Muscle of leg (tissue), 11 donors: ENCODE data around the gene AGXT2. TPM values are rescaled to one million over a fixed set of nuclear protein-coding genes. Genes with fewer than 3 reads are reported as not detected.
"Not testable (repeated sequence)": the region's sequence is repeated elsewhere in the genome, so short reads cannot be mapped to it uniquely, and the experiment has no call there.

ENCODE experiments used
- DNase-seq: peaks from one replicate; pipeline ENCODE4 v3.0.0; 2013
- H3K27ac ChIP-seq: one replicate; pipeline ENCODE4 v1.5.1; 2013; ENCODE audit warnings: mild to moderate bottlenecking, low read length, control low read depth
- H3K27me3 ChIP-seq: one replicate; pipeline ENCODE4 v1.6.1; 2013; ENCODE audit warnings: low read length; ENCODE audit not compliant: control insufficient read depth, insufficient read depth
- H3K36me3 ChIP-seq: one replicate; pipeline ENCODE4 v1.6.1; 2013; ENCODE audit warnings: low read length; ENCODE audit not compliant: control insufficient read depth, insufficient read depth
- H3K4me1 ChIP-seq: one replicate; pipeline ENCODE4 v1.6.1; 2013; ENCODE audit warnings: low read length; ENCODE audit not compliant: control insufficient read depth, insufficient read depth
- H3K4me3 ChIP-seq: one replicate; pipeline ENCODE4 v1.5.1; 2013; ENCODE audit warnings: low read length, control low read depth
- H3K9me3 ChIP-seq: replicated peaks from 2 replicates; pipeline ENCODE4 v1.6.1; 2013; ENCODE audit warnings: low read depth, low read length; ENCODE audit not compliant: control insufficient read depth
- WGBS: methylation state at CpG from one replicate; pipeline ENCODE4 v1.1.5; 2013; ENCODE audit warnings: missing lambda C conversion rate; ENCODE audit not compliant: insufficient coverage; 5-methylcytosine and 5-hydroxymethylcytosine counted together
- polyA plus RNA-seq, 8 donors: library from polyadenylated mRNA; unstranded; fragments of 120-200 nt; gene quantifications; one replicate each; pipeline versions ENCODE4 v1.2.1 to v1.2.3, GENCODE V29; 2013; ENCODE audit warnings: inconsistent platforms in 1 of 8, low replicate concordance in 1 of 8; ENCODE audit not compliant: insufficient read length in 8 of 8, insufficient read depth in 1 of 8
- total RNA-seq: library from RNA; stranded (reverse); fragments of 120-200 nt; gene quantifications from one replicate; pipeline ENCODE4 v1.2.4, GENCODE V29; 2013

The AGXT2 gene
- total and polyA plus RNA-seq, 9 donors = 0.04 to 3.0 (median 0.23) TPM; not detected in 5

DNA sequence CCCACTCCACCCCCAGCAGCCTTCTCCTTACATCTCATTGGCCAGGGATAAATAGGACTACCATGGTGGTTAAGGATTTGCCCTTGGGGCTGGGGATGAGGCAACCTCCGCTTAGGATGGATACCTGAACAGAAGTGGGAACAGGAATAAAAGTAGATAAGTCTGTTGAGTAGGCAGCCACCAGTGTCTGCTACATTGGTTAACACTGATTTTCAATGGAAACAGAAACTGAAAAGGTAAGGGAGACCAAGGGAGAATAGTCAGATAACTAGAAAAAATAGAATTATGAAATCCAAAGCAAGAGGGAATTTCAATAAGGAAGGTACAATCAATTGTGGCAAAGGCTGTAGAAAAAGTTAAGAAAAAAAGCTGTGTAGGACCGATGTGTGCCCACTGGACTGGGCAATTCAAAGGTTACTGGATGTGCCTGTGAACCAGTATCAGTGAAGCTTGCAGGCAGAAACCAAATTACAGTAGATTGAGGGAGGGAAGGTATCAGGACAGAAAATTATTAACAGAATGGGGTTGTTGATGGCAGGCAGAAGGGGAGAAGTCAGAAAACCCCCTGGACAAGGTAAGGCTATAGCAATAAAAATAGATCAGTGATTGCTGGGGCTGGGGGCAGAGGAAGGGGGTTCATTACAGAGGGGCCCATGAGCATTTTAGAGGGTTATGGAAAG lies 69.7 kb downstream of the AGXT2 start:
- no peaks in the 10 kb centered on the region for H3K4me1 ChIP-seq
- no peak overlapping the region for H3K27ac ChIP-seq
- no peaks in the 10 kb centered on the region for H3K9me3 ChIP-seq
- no peak overlapping the region for H3K4me3 ChIP-seq
- no peaks in the 10 kb centered on the region for H3K36me3 ChIP-seq
- no peak for DNase-seq
- peaks cover 2% of the 10 kb centered on the region for H3K27me3 ChIP-seq
- WGBS = 94% methylated on average over 2 of the region's 2 CpGs

GRCh38 chr5:34976347-34976746 lies 71.4 kb downstream of the AGXT2 start:
- H3K9me3 ChIP-seq = no peaks in the 10 kb centered on the region
- H3K4me1 ChIP-seq = no peaks in the 10 kb centered on the region
- no peaks in the 10 kb centered on the region for H3K36me3 ChIP-seq
- no peak overlapping the region for H3K27ac ChIP-seq
- peaks cover 2% of the 10 kb centered on the region for H3K27me3 ChIP-seq
- DNase-seq = no peak
- 75% methylated on average over 2 of the region's 5 CpGs for WGBS
- H3K4me3 ChIP-seq = no peak overlapping the region

DNA sequence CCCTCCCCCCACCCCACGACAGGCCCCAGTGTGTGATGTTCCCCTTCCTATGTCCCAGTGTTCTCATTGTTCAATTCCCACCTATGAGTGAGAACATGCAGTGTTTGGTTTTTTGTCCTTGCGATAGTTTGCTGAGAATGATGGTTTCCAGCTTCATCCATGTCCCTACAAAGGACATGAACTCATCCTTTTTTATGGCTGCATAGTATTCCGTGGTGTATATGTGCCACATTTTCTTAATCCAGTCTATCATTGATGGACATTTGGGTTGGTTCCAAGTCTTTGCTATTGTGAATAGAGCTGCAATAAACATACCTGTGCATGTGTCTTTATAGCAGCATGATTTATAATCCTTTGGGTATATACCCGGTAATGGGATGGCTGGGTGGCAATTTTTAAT lies 76.1 kb downstream of the AGXT2 start:
- H3K4me1 ChIP-seq, H3K27me3 ChIP-seq, H3K9me3 ChIP-seq, H3K27ac ChIP-seq, DNase-seq, H3K36me3 ChIP-seq, H3K4me3 ChIP-seq: not testable (repeated sequence)
- no CpG with 5 or more reads among the region's 4 CpGs for WGBS

- no peak overlapping the region for H3K27ac ChIP-seq
- no peaks in the 10 kb centered on the region for H3K36me3 ChIP-seq
- H3K4me1 ChIP-seq = no peaks in the 10 kb centered on the region
- H3K9me3 ChIP-seq = no peaks in the 10 kb centered on the region
- WGBS = 71% methylated on average over 1 of the region's 1 CpG
- no peaks in the 10 kb centered on the region for H3K27me3 ChIP-seq
- no peak for DNase-seq
- H3K4me3 ChIP-seq = no peak overlapping the region
These were observed 77.2 kb downstream of the AGXT2 start for GRCh38 chr5:34970552-34970951.

- no peak overlapping the region for H3K27ac ChIP-seq
These were observed 79.5 kb downstream of the AGXT2 start for GRCh38 chr5:34968258-34968657.

DNA sequence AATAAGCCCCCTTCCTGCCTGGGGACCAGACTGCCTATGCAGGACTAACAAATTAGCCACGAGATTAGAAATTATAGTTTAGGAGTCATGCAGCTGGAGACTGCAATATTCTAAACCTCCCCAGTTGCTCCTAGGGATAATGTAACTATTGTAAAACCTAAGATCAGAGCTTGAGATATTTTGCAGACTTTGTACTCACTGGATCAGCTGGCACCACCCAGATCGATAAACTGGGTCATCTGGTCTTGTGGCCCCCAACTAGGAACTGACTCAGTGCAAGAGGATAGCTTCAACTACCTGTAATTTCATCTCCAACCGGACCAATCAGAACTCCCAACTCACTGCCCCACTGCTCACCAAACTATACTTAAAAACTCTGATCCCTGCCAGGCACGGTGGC lies 80.2 kb downstream of the AGXT2 start:
- Histone ChIP-seq H3K27ac (no peak overlapping the region), H3K9me3 (no peaks in the 10 kb centered on the region)
- 100% methylated on average over 2 of the region's 4 CpGs for WGBS

More at GRCh38 chr5:34968258-34968657, 79.5 kb downstream of the AGXT2 start:
- Histone ChIP-seq H3K27me3 (no peaks in the 10 kb centered on the region), H3K4me3 (no peak overlapping the region), H3K9me3 (no peaks in the 10 kb centered on the region), H3K4me1 (no peaks in the 10 kb centered on the region), H3K36me3 (no peaks in the 10 kb centered on the region)
- WGBS = no CpG with 5 or more reads among the region's 2 CpGs
- no peak for DNase-seq

GRCh38 chr5:34959323-34959722 lies 88.4 kb downstream of the AGXT2 start:
- H3K27ac ChIP-seq = no peak overlapping the region
- no peaks in the 10 kb centered on the region for H3K9me3 ChIP-seq
- H3K4me1 ChIP-seq = no peaks in the 10 kb centered on the region
- DNase-seq = no peak
- H3K27me3 ChIP-seq = no peaks in the 10 kb centered on the region
- whole genome bisulfite sequencing = no CpG with 5 or more reads among the region's 1 CpG
- H3K36me3 ChIP-seq = no peaks in the 10 kb centered on the region
- no peak overlapping the region for H3K4me3 ChIP-seq

More for the DNA sequence above, 80.2 kb downstream of the AGXT2 start:
- Histone ChIP-seq H3K4me1 (no peaks in the 10 kb centered on the region), H3K36me3 (no peaks in the 10 kb centered on the region), H3K4me3 (no peak overlapping the region), H3K27me3 (no peaks in the 10 kb centered on the region)
- DNase-seq = no peak

- 100% methylated on average over 1 of the region's 5 CpGs for WGBS
- Histone ChIP-seq H3K9me3 (no peaks in the 10 kb centered on the region), H3K27ac (no peak overlapping the region), H3K27me3 (no peaks in the 10 kb centered on the region), H3K4me1 (no peaks in the 10 kb centered on the region), H3K4me3 (no peak overlapping the region), H3K36me3 (peaks cover 3% of the 10 kb centered on the region)
- DNase-seq = peak; percentile 40
These were observed 89.7 kb downstream of the AGXT2 start for GRCh38 chr5:34957857-34958690.

- Histone ChIP-seq H3K27me3 (no peaks in the 10 kb centered on the region), H3K9me3 (no peaks in the 10 kb centered on the region), H3K36me3 (peaks cover 4% of the 10 kb centered on the region), H3K27ac (no peak overlapping the region), H3K4me1 (no peaks in the 10 kb centered on the region), H3K4me3 (no peak overlapping the region)
- no peak for DNase-seq
- WGBS = no CpG with 5 or more reads among the region's 1 CpG
These were observed 90.4 kb downstream of the AGXT2 start for GRCh38 chr5:34957321-34957720.
